HepG2 (cell line): ENCODE data around the gene TCF23. TPM values are rescaled to one million over a fixed set of nuclear protein-coding genes. Genes with fewer than 3 reads are reported as not detected.

Source experiments
- ATAC-seq: fragments of 200-7000 bp; cut with Tn5 transposase; 3 replicates; pipeline ENCODE4 v1.9.1; 2020; ENCODE audit warnings: mild to moderate bottlenecking, moderate library complexity
- BruUV-seq: library from RNA; stranded (reverse); fragments of 400-500 nt; replicated peaks from 2 replicates; lab custom pipeline; 2021; lab: Mats Ljungman, UMichigan
- CTCF ChIA-PET: fragments of 300-600 bp; formaldehyde crosslinking; extraction: SDS; loops from one replicate; lab custom pipeline; 2021; ENCODE audit warnings: low total read pairs, inconsistent platforms, low intra/inter-chr PET ratio; lab: Yijun Ruan, JAX
- POLR2A ChIA-PET: fragments of 350-600 bp; sonication (Branson Sonifier 250); formaldehyde crosslinking; loops from one replicate; lab custom pipeline; 2020; ENCODE audit warnings: antibody characterized with exemption, inconsistent platforms; lab: Yijun Ruan, JAX
- DNase-seq: peaks from one replicate; pipeline ENCODE4 v3.0.0-alpha.2; 2015; ENCODE audit warnings: low spot score
- FAIRE-seq: peaks from 3 replicates; lab custom pipeline; 2011; peaks lifted over from hg19 to GRCh38; lab: Jason Lieb, UNC
- H2AFZ ChIP-seq: one replicate; pipeline ENCODE4 v1.6.1; 2011; ENCODE audit warnings: low read length, inconsistent platforms
- H3K27ac ChIP-seq: fragments of 300-600 bp; 3 replicates; pipeline ENCODE4 v1.8.0; 2011; ENCODE audit warnings: mixed run types, mild to moderate bottlenecking, mixed read lengths, low read length, inconsistent platforms; ENCODE audit not compliant: insufficient read depth; ENCODE audit errors: extremely low read length
- H3K27me3 ChIP-seq, 2 experiments: fragments of 200-600 bp in 1 of 2; 2 replicates in 1 of 2; 3 replicates in 1 of 2; pipeline versions ENCODE4 v1.6.0 to v1.8.0; 2011; ENCODE audit warnings: low read length in 2 of 2, mild to moderate bottlenecking in 2 of 2, moderate library complexity in 2 of 2, inconsistent platforms in 1 of 2; ENCODE audit not compliant: insufficient read depth in 2 of 2, control insufficient read depth in 1 of 2
- H3K36me3 ChIP-seq, 2 experiments: fragments of 200-600 bp in 1 of 2; replicated peaks in 1 of 2; 2 replicates in 1 of 2; 3 replicates in 1 of 2; pipeline versions ENCODE4 v1.5.1 to v1.8.0; 2011; ENCODE audit warnings: low read length in 2 of 2, inconsistent platforms in 1 of 2; ENCODE audit not compliant: insufficient read depth in 2 of 2, control insufficient read depth in 1 of 2
- H3K4me1 ChIP-seq: 2 replicates; pipeline ENCODE4 v1.5.1; 2012; ENCODE audit warnings: low read length, inconsistent platforms; ENCODE audit not compliant: insufficient read depth
- H3K4me2 ChIP-seq: 2 replicates; pipeline ENCODE4 v1.6.0; 2011; ENCODE audit warnings: low read depth, low read length, inconsistent platforms
- H3K4me3 ChIP-seq, 3 experiments: fragments of 200-600 bp in 1 of 3; sonication (generic), shearing (Covaris generic) in 1 of 3; replicated peaks in 1 of 3; 2 replicates each; pipeline ENCODE4 v1.5.1; 2011 to 2016; ENCODE audit warnings: low read length in 3 of 3, inconsistent platforms in 2 of 3, low read depth in 2 of 3, mild to moderate bottlenecking in 2 of 3, control low read depth in 1 of 3, mixed read lengths in 1 of 3; ENCODE audit not compliant: insufficient read depth in 1 of 3
- H3K79me2 ChIP-seq: one replicate; pipeline ENCODE4 v1.6.1; 2011; ENCODE audit warnings: low read length, inconsistent platforms; ENCODE audit not compliant: insufficient read depth
- H3K9ac ChIP-seq: 2 replicates; pipeline ENCODE4 v1.6.0; 2011; ENCODE audit warnings: mild to moderate bottlenecking, low read depth, low read length, inconsistent platforms; ENCODE audit not compliant: insufficient read depth
- H3K9me3 ChIP-seq: 2 replicates; pipeline ENCODE4 v1.5.1; 2012; ENCODE audit warnings: mild to moderate bottlenecking, low read length
- H4K20me1 ChIP-seq: 2 replicates; pipeline ENCODE4 v1.6.0; 2011; ENCODE audit warnings: inconsistent platforms, mild to moderate bottlenecking, low read length, moderate library complexity; ENCODE audit not compliant: insufficient read depth
- ARNT2 ChIP-seq: sonication (generic); formaldehyde crosslinking; IDR thresholded peaks from 2 replicates; pipeline ENCODE4 v1.8.0; 2022; ENCODE audit warnings: mild to moderate bottlenecking, low read depth, missing genetic modification reagents, moderate library complexity
- MEIS1 ChIP-seq: sonication (generic); formaldehyde crosslinking; IDR thresholded peaks from 2 replicates; pipeline ENCODE4 v1.9.0; 2021; ENCODE audit warnings: mild to moderate bottlenecking, missing genetic modification reagents, moderate library complexity, borderline replicate concordance
- SOX13 ChIP-seq, 3 experiments: fragments of 450-650 bp in 1 of 3; sonication (generic) in 1 of 3; formaldehyde crosslinking in 1 of 3; IDR thresholded peaks in 2 of 3; conservative IDR thresholded peaks in 1 of 3; 2 replicates each; pipeline versions ENCODE4 v1.5.0 to v1.6.1; 2016 to 2020; ENCODE audit warnings: antibody characterized with exemption in 1 of 3, mild to moderate bottlenecking in 1 of 3, missing compliant biosample characterization in 1 of 3, missing genetic modification reagents in 1 of 3, moderate library complexity in 1 of 3
- ZBTB25 ChIP-seq: IDR thresholded peaks from 2 replicates; pipeline ENCODE4 v1.6.1; 2018; ENCODE audit warnings: missing genetic modification reagents
- ZNF614 ChIP-seq: IDR thresholded peaks from 2 replicates; pipeline ENCODE4 v1.6.1; 2018; ENCODE audit warnings: missing biosample characterization, missing genetic modification reagents, inconsistent platforms, borderline replicate concordance
- WGBS: methylation state at CpG from one replicate; pipeline ENCODE4 v1.1.6; 2017; ENCODE audit warnings: low lambda C conversion rate; 5-methylcytosine and 5-hydroxymethylcytosine counted together
- in situ Hi-C: cut with HindIII; loops from 2 replicates; pipeline ENCODE4 v1.10.0; 2017; ENCODE audit warnings: low pct_unique_long_range_greater_than_20kb; ENCODE audit not compliant: extremely low pct_ligation_motif_present
- intact Hi-C: fragments of 100-400 bp; cut with micrococcal nuclease; formaldehyde crosslinking; loops from one replicate; pipeline ENCODE4 v1.10.0; 2022; ENCODE audit not compliant: unreplicated experiment
- polyA plus RNA-seq, 8 experiments: library from polyadenylated mRNA; depleted of rRNA in 3 of 8; stranded (reverse) in 7 of 8; unstranded in 1 of 8; fragments of >200 nt; fragmentation: Illumina TruSeq in 4 of 8; extraction: Trizol in 4 of 8; gene quantifications; 2 replicates each; pipeline versions ENCODE4 v1.2.1 to v1.2.3, GENCODE V29; 2011 to 2016; ENCODE audit warnings: low read depth in 4 of 8, missing spikeins in 1 of 8, mixed read lengths in 1 of 8; ENCODE audit not compliant: insufficient read depth in 1 of 8
- total RNA-seq, 5 experiments: library from RNA; depleted of rRNA; stranded (reverse); fragments of >200 nt; fragmentation: Illumina TruSeq; extraction: Trizol; gene quantifications; 2 replicates each; pipeline ENCODE4 v1.2.3, GENCODE V29; 2016; ENCODE audit warnings: low read depth in 1 of 5
- TF ChIP-seq, protein P1 (sequence below): sonication (generic); formaldehyde crosslinking; IDR thresholded peaks from 2 replicates; pipeline ENCODE4 v1.4.0; 2020; ENCODE audit warnings: missing genetic modification reagents, mild to moderate bottlenecking, borderline replicate concordance

Gene TCF23
- total and polyA plus RNA-seq, 2 of the 13 experiments (the other 11 are each of a cell fraction or from before 2014, with no cell fraction given) = 0.02 to 1.4 TPM

GRCh38 chr2:27185331-27186026 is 36.7 kb downstream of the TCF23 start (continued):
- TF ChIP-seq, protein P1, sequence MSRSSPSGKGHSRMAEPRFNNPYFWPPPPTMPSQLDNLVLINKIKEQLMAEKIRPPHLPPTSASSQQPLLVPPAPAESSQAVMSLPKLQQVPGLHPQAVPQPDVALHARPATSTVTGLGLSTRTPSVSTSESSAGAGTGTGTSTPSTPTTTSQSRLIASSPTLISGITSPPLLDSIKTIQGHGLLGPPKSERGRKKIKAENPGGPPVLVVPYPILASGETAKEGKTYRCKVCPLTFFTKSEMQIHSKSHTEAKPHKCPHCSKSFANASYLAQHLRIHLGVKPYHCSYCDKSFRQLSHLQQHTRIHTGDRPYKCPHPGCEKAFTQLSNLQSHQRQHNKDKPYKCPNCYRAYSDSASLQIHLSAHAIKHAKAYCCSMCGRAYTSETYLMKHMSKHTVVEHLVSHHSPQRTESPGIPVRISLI (CRISPR knock-in tag) = peak; percentile 54; the same call in 1 of the 2 replicates
- TF ChIP-seq ZNF614 (CRISPR knock-in tag) = 0 out of 2 replicates have a peak, but pooled peaks have one; percentile 21
- no peak for TF ChIP-seq ZBTB25 (CRISPR knock-in tag)
- peak; percentile 27; the same call in 1 of the 2 replicates for TF ChIP-seq MEIS1 (CRISPR knock-in tag)

DNA sequence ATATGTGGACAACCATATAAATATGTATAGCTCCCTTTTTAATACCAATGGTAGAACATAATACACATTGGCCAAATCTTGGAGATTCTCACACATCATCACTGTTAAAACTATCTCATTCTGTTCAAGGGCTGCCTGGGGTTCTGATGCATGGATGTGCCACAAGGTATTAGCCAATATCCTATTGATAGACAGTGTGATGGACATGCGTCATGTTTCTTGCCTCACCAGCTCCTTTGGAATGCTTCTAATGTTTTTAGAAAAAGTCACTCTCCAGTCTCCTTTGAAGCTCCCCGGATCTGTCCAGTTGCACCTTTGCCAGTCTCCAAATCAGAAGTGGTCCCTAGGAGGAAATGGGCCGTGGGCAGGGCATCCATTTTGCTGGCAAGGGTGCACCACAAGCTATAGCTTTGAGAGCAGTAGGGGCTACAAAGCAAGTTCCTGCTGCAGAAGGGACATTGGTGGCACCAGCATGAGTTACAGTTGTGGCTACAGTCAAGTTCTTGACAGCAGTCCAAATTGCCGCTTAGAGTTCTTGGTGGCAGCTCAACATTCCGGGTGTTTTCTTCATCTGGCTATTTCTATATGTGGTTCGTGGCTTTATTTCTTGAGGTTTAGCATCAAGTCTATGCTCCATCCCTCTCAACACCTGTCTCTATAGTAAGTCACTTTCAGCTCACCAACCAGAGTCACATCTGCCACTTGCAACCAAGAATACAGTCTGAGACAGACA is 38.0 kb downstream of the TCF23 start:
- no peaks in the 10 kb centered on the region for H3K36me3 ChIP-seq
- H3K4me1 ChIP-seq = peaks cover 64% of the 10 kb centered on the region
- H3K79me2 ChIP-seq = no peaks in the 10 kb centered on the region
- DNase-seq (no peak), ATAC-seq (no peak), FAIRE-seq (no peak)
- no TSS peak for BruUV-seq
- 82% methylated on average over 6 of the region's 6 CpGs for WGBS
- ChIA-PET POLR2A (interaction anchor here (1.3 to 2.5 kb wide), 5 partner anchors 9 to 91 kb away, joined by 4 to 7 read pairs (median 6); partner anchors contain the start of genes ATRAID and PREB), CTCF (no interaction called here)
- H3K27me3 ChIP-seq = no peaks in the 10 kb centered on the region
- TF ChIP-seq SOX13 (IDR thresholded peaks at IDR 0.05) (no peak), SOX13 (CRISPR knock-in tag; conservative IDR thresholded peaks at IDR 0.05 in 1 of 2, IDR thresholded peaks at IDR 0.05 in 1 of 2) (no peak), ARNT2 (CRISPR knock-in tag) (0 out of 2 replicates have a peak, but pooled peaks have one; percentile 5)
- no peak overlapping the region for H3K9ac ChIP-seq
- H3K4me2 ChIP-seq = no peak overlapping the region
- no peak overlapping the region for H3K4me3 ChIP-seq
- H3K27ac ChIP-seq = peak overlapping the region; percentile 63
- H4K20me1 ChIP-seq = no peaks in the 10 kb centered on the region
- in situ Hi-C loops = loop anchor here (5.0 kb wide), 1 partner anchor 34 kb away; no protein-coding TSS in a partner anchor
- intact Hi-C loops = no loop called here
- no peaks in the 10 kb centered on the region for H3K9me3 ChIP-seq
- no peak overlapping the region for H2AFZ ChIP-seq
